Left hindlimb (tissue), 1 donor: Measurements from ENCODE around the gene RYR1.
"Not testable (repeated sequence)": the region's sequence is repeated elsewhere in the genome, so short reads cannot be mapped to it uniquely, and the experiment has no call there.

Source experiments
- DNase-seq: peaks from one replicate; pipeline ENCODE4 v3.0.0-alpha.2; 2018

RYR1 gene

GRCh38 chr19:38517980-38518379 lies 84.5 kb downstream of the RYR1 start:
- DNase-seq, result not testable (repeated sequence)

DNA sequence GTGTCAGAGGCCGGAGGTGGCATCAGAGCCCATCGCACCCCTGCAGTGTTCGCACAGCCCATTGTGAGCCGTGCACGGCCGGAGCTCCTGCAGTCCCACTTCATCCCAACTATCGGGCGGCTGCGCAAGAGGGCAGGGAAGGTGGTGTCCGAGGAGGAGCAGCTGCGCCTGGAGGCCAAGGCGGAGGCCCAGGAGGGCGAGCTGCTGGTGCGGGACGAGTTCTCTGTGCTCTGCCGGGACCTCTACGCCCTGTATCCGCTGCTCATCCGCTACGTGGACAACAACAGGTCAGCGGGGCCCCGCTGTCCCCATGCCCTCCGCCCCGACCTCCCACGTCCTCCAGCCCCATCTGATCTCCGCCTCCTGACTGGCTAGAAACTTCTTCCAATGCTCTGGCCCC lies 85.7 kb downstream of the RYR1 start:
- no peak for DNase-seq

DNA sequence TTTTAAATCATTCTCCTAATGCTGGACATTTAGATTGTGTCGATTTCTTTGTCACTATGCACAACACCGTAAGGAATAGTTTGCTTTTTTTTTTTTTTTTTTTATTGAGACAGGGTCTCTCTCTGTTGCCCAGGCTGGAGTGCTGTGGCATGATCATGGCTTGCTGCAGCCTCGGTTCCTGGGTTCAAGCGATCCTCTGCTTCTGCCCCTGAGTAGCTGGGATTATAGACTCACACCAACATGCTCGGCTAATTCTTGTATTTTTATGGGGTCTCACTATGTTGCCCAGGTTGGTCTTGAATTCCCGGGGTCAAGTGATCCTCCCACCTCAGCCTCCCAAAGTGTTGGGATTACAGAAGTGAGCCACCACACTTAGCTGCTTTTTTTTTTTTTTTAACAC lies 86.5 kb downstream of the RYR1 start:
- no peak for DNase-seq

DNA sequence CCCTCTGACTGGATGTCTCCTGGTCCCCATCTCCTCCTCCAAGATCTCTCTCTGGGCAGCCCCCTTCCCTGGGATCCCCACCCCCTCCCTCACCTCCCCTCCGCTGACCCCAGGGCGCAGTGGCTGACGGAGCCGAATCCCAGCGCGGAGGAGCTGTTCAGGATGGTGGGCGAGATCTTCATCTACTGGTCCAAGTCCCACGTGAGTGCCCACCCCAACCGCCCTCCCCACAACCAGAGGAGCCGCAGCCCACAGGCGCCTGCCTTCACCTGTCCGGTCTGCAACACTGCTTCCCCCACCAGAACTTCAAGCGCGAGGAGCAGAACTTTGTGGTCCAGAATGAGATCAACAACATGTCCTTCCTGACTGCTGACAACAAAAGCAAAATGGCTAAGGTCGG lies 89.4 kb downstream of the RYR1 start:
- DNase-seq, result no peak

DNA sequence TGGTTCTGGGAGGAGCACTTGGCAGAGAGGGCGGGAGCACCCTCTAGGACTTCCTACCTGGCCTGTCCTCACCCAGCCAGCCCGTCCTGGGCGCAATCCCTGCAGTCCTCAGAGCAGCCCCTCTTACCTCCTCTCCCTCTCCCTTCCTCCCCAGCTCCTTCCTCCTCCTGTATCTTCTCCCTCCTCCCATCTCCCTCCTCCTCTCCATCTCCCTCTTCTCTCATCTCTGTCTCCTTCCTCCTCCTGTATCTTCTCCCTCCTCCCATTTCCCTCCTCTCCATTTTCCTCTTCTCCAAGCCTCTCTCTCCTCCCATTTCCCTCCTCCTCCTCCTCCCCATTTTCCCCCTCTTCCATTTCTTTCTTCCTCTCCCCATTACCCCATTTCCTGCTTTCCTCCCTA lies 89.8 kb downstream of the RYR1 start:
- no peak for DNase-seq

DNA sequence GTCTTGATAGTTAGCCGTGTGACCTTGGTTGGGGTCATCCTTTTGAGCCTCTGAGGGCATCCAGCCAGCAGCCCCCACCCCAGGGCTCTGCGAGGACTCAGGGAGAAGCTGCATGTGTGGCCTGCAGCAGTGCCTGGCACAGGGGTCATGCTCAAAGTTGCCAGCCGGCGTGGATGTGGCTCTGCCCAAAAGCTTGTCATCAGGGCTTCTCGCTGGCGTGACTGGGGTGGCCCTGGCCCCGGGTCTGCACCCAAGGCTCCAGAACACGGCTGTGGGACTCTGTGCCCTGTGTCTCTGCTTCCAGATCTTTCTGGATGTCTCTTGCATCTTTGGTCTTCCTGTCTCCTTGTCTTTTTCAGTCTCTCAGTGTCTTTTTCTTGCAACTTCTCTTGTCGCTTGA lies 90.9 kb downstream of the RYR1 start:
- DNase-seq, result no peak

GRCh38 chr19:38524994-38525634 lies 91.6 kb downstream of the RYR1 start:
- DNase-seq, result no peak

GRCh38 chr19:38526430-38526829 lies 92.9 kb downstream of the RYR1 start:
- DNase-seq, result no peak

GRCh38 chr19:38527466-38528136 lies 94.1 kb downstream of the RYR1 start:
- DNase-seq, result no peak

DNA sequence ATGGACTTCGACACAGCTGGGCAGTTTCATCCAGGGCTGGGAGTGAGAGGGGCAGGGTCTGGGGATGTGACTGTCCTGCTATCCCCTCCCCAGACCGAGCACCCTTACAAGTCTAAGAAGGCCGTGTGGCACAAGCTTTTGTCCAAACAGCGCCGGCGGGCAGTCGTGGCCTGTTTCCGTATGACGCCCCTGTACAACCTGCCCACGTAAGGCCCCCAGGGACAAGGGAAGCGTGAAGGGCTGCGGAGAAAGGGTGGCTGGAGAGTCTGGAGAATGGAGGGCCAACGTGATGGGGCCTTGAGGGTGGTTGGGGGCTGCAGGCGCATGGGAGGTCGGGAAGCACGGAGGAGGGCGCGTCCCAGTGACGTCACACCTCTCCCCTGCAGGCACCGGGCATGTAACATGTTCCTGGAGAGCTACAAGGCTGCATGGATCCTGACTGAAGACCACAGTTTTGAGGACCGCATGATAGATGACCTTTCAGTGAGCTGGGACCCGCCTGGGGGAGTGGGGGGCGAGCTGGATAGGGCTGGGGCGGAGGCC lies 94.8 kb downstream of the RYR1 start:
- no peak for DNase-seq

GRCh38 chr19:38528931-38529330 lies 95.4 kb downstream of the RYR1 start:
- no peak for DNase-seq

- no peak for DNase-seq
These were observed 98.0 kb downstream of the RYR1 start for GRCh38 chr19:38531515-38531914.

DNA sequence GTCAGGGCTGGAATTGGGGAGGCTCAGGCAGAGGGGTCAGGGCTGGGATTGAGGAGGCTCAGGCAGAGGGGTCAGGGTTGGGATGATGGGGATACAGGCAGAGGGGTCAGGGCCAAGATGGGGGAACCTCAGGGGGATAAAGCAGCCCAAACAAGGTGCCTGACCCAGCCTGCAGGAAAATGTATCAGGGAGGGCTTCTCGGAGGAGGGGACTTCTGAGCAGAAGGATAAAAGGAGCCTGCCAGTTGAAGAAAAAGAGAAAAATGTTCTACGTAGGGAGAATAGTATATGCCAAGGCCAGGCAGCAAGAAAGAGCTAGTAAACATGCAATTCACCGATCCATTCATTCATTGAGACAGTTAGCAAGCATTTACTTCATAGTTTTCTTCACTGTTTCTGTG lies 99.4 kb downstream of the RYR1 start:
- DNase-seq, result no peak

DNA sequence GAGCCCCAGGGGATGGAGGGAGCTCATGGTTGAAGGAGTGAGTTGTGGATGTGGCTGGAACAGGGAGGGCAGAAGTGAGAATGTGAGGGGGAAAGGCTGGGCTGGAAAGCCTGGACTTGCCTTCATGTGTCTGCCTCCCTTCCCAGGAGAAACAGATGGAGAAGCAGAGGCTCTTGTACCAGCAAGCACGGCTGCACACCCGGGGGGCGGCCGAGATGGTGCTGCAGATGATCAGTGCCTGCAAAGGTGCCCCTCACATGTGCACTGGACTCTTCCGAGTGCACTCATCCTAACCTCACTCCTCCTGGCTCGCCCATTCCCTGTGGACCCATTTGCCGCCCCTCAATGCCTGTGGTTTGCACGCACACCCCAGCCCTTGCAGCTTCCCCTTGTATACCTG lies 101.1 kb downstream of the RYR1 start:
- DNase-seq, result no peak

GRCh38 chr19:38535212-38535611 lies 101.7 kb downstream of the RYR1 start:
- no peak for DNase-seq

- no peak for DNase-seq
These were observed 103.8 kb downstream of the RYR1 start for GRCh38 chr19:38537071-38537936.

DNA sequence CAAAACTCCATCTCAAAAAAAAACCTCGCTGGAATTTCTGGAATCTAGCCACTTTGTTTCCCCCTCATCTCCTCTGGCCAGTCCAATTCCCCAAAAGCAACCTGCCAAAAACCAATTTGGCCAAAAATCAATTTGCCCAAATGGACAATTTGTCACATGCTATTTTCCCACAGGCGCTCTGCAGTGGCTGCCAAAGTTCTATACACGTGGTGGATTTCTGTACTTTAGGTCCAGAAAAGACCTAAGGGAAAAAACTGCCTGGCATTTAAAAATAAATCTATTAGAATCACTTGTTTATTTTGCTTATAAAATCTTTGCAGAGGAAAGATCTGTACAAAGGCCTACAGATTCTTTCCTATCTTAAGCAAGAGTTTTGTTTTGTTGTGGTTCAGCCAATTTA lies 104.9 kb downstream of the RYR1 start:
- no peak for DNase-seq

GRCh38 chr19:38538793-38539528 lies 105.5 kb downstream of the RYR1 start:
- DNase-seq, result no peak

DNA sequence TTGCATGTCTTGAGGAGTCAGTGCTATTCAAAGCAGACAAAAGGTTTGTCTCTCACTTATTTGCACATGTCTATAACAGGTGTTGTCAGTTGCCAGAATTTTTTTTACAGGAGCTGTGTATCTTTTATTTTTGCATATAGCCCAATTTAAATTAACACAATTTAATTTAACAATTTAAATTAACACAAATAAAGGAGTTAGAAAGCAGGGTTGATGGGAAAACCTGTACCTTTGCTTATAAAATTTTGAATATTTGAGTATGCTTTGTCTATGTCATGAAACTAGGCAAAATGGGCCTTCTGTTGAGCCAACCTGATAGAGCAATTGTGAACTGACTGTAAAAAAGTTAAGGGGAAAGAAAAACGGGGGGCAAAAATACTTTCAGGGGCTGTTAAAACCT lies 106.3 kb downstream of the RYR1 start:
- no peak for DNase-seq

DNA sequence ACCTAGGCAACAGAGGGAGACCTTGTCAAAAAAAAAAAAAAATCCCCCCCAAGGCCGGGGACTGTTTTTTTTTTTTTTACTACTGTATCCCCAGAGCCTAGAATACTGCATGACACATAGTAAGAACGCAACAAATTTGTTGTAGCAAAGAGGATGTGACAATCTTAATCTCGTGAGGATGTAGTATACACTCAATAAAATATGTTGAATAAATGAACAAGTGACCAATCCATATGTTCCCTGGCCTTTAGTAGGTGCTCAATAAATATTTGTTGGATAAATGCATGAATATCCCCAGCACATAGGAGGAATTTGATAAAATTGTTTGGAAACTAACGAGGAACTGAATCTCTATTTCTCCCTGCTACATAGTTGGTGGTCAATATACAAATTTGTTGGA lies 108.5 kb downstream of the RYR1 start:
- no peak for DNase-seq

DNA sequence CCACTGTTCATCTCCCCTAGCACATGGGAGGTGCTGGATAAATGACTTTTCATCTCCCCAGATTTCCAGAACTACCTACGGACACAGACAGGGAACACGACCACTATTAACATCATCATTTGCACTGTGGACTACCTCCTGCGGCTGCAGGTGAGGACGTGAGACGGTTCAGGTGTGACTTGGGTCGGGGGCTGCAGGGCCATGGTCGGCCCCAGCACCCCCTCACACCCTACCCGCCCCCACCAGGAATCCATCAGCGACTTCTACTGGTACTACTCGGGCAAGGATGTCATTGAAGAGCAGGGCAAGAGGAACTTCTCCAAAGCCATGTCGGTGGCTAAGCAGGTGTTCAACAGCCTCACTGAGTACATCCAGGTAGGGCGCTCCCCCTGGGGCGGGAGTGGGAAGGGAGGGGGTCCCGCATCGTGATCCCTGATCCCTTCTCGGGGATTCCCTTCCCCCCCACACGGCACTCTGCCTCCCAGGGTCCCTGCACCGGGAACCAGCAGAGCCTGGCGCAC lies 109.9 kb downstream of the RYR1 start:
- no peak for DNase-seq

GRCh38 chr19:38543807-38544568 lies 110.5 kb downstream of the RYR1 start:
- DNase-seq, result peak; percentile 50
